Measurements from ENCODE around the gene SEL1L3.

DNA sequence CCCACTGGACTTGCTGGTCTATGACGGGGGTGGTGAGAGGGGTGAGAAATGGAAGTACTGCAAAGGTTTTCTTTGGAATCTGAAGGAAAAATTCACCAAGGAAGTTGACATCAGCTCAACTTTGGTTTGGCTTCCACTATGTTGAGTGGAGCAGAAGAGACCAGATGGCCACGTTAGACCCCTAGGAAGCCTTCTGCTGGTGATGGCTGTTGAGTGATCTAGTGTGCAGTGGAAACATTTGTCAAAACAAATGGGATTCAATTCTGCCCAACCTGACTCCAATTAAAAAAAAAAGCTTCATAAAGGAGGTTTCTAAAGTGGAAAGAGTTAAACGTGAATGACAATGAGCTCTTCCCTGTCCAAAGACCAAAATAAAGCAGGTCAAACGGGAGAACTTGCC, 25.7 kb downstream of the SEL1L3 start:
- TF ChIP-seq, protein P1, sequence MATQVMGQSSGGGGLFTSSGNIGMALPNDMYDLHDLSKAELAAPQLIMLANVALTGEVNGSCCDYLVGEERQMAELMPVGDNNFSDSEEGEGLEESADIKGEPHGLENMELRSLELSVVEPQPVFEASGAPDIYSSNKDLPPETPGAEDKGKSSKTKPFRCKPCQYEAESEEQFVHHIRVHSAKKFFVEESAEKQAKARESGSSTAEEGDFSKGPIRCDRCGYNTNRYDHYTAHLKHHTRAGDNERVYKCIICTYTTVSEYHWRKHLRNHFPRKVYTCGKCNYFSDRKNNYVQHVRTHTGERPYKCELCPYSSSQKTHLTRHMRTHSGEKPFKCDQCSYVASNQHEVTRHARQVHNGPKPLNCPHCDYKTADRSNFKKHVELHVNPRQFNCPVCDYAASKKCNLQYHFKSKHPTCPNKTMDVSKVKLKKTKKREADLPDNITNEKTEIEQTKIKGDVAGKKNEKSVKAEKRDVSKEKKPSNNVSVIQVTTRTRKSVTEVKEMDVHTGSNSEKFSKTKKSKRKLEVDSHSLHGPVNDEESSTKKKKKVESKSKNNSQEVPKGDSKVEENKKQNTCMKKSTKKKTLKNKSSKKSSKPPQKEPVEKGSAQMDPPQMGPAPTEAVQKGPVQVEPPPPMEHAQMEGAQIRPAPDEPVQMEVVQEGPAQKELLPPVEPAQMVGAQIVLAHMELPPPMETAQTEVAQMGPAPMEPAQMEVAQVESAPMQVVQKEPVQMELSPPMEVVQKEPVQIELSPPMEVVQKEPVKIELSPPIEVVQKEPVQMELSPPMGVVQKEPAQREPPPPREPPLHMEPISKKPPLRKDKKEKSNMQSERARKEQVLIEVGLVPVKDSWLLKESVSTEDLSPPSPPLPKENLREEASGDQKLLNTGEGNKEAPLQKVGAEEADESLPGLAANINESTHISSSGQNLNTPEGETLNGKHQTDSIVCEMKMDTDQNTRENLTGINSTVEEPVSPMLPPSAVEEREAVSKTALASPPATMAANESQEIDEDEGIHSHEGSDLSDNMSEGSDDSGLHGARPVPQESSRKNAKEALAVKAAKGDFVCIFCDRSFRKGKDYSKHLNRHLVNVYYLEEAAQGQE (IDR thresholded peaks at IDR 0.05; ENCODE audit: insufficient read depth in 1 of 2, low read depth in 2 of 2, low read length in 2 of 2): no peak
- no peak for TF ChIP-seq POLR2AphosphoS5 (IDR thresholded peaks at IDR 0.05; ENCODE audit: low read depth, low read length)
- no peak for TF ChIP-seq TAF1 (IDR thresholded peaks at IDR 0.05; ENCODE audit: borderline replicate concordance, insufficient read depth, low read length)
- TF ChIP-seq SIN3A (IDR thresholded peaks at IDR 0.05; ENCODE audit: borderline replicate concordance, insufficient read depth, low read length): no peak

Measured in PFSK-1 (cell line).